Measurements from ENCODE around the gene P4HTM.

The P4HTM gene

GRCh38 chr3:49023775-49024174, 33.7 kb downstream of the P4HTM start:
- Histone ChIP-seq H3K4me3 (ENCODE audit: low read depth, low read length) (no peak overlapping the region), H3K27me3 (no peaks in the 10 kb centered on the region), H3K4me1 (no peaks in the 10 kb centered on the region), H3K9me3 (no peaks in the 10 kb centered on the region), H3K36me3 (peaks cover 34% of the 10 kb centered on the region)
- TF ChIP-seq CTCF (IDR thresholded peaks at IDR 0.05; ENCODE audit: low read depth, low read length) = no peak
- DNase-seq = no peak

- DNase-seq = no peak
- no peak for TF ChIP-seq CTCF (IDR thresholded peaks at IDR 0.05; ENCODE audit: low read depth, low read length)
- Histone ChIP-seq H3K4me3 (ENCODE audit: low read depth, low read length) (no peak overlapping the region), H3K36me3 (peaks cover 34% of the 10 kb centered on the region), H3K4me1 (no peaks in the 10 kb centered on the region), H3K27me3 (no peaks in the 10 kb centered on the region), H3K9me3 (no peaks in the 10 kb centered on the region)
Observed at GRCh38 chr3:49024449-49024848, 34.4 kb downstream of the P4HTM start.

GRCh38 chr3:49025005-49025792, 35.2 kb downstream of the P4HTM start:
- H3K4me1 ChIP-seq = no peaks in the 10 kb centered on the region
- H3K36me3 ChIP-seq = peaks cover 34% of the 10 kb centered on the region
- H3K4me3 ChIP-seq (ENCODE audit: low read depth, low read length) = no peak overlapping the region
- no peak for TF ChIP-seq CTCF (IDR thresholded peaks at IDR 0.05; ENCODE audit: low read depth, low read length)
- H3K27me3 ChIP-seq = no peaks in the 10 kb centered on the region
- DNase-seq = no peak
- no peaks in the 10 kb centered on the region for H3K9me3 ChIP-seq

- H3K36me3 ChIP-seq = peaks cover 34% of the 10 kb centered on the region
- DNase-seq = no peak
- H3K4me1 ChIP-seq = no peaks in the 10 kb centered on the region
Observed at GRCh38 chr3:49025793-49026520, 35.9 kb downstream of the P4HTM start.

GRCh38 chr3:49026536-49026935, 36.5 kb downstream of the P4HTM start:
- Histone ChIP-seq H3K27me3 (no peaks in the 10 kb centered on the region), H3K4me1 (no peaks in the 10 kb centered on the region), H3K4me3 (ENCODE audit: low read depth, low read length) (no peak overlapping the region), H3K9me3 (no peaks in the 10 kb centered on the region), H3K36me3 (peaks cover 35% of the 10 kb centered on the region)
- no peak for TF ChIP-seq CTCF (IDR thresholded peaks at IDR 0.05; ENCODE audit: low read depth, low read length)
- DNase-seq = no peak

More at GRCh38 chr3:49025793-49026520, 35.9 kb downstream of the P4HTM start:
- Histone ChIP-seq H3K4me3 (ENCODE audit: low read depth, low read length) (no peak overlapping the region), H3K27me3 (no peaks in the 10 kb centered on the region), H3K9me3 (no peaks in the 10 kb centered on the region)
- TF ChIP-seq CTCF (IDR thresholded peaks at IDR 0.05; ENCODE audit: low read depth, low read length) = no peak

- Histone ChIP-seq H3K4me1 (no peaks in the 10 kb centered on the region), H3K36me3 (peaks cover 40% of the 10 kb centered on the region), H3K9me3 (no peaks in the 10 kb centered on the region), H3K4me3 (ENCODE audit: low read depth, low read length) (no peak overlapping the region), H3K27me3 (no peaks in the 10 kb centered on the region)
- DNase-seq = no peak
- TF ChIP-seq CTCF (IDR thresholded peaks at IDR 0.05; ENCODE audit: low read depth, low read length) = no peak
Observed at GRCh38 chr3:49027634-49028033, 37.6 kb downstream of the P4HTM start.

Data from BE2C (cell line).